ENCODE data around the gene GNG7. TPM values are rescaled to one million over a fixed set of nuclear protein-coding genes. Genes with fewer than 3 reads are reported as not detected.
"Not testable (repeated sequence)": the region's sequence is repeated elsewhere in the genome, so short reads cannot be mapped to it uniquely, and the experiment has no call there.

GNG7 gene
- total RNA-seq, 1 experiment from 2014 or later = 7.7 TPM

DNA sequence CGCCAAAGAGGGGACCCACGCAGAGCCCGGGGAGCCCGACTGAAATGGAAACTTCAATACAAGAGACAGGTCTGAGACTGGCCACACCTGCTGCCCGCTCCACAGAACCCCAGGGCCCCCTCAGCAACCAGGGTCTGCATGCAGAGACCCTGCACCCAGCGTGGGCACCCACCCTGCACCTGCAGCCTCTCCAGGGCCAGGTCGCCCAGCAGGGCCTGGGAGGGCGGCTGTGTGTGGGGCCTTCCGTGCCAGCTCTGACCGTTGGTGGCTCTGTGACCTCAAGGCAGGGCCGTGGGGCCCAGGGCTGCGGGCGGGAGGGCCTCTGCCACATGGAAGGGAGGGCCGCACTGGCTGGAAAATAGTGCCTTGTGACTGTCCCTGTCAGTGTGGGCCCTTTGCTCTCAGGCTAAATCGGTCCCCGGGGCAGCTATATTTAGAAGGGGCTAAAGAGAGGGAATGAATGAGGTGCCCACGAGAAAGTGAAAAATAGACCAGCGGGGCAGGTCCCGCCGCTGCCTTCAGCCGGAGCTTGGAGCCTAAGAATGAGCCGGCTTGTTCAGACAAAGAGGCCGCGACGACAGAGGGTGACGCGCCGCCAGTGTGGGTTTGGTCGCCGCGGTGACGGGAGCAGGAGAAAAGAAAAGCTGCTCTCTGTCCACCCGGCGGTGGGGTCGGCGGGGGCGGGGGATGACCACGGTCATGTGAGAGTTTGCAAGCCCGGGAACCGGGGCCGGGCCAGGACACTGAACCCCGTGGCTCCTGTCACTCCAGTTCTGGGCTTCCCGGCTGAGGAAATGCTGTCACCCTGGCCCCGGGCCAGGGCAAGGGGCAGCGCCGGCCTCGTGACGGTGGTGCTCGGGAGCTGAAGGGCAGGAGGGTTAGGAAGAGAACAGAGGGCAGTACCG is 156.1 kb downstream of the GNG7 start:
- Histone ChIP-seq H3K27ac (ENCODE audit: insufficient read length, low read depth, low read length) (no peak overlapping the region), H2BK12ac (ENCODE audit: insufficient read length, low read depth, low read length) (peak overlapping the region; percentile 69), H3K56ac (ENCODE audit: insufficient read length, low read depth, low read length) (no peak overlapping the region), H4K5ac (ENCODE audit: insufficient read length, low read depth, low read length) (no peak overlapping the region), H3K4me1 (ENCODE audit: insufficient read depth, low read length) (0 out of 2 replicates have a peak, but pooled peaks cover 4% of the 10 kb centered on the region), H2BK20ac (ENCODE audit: low read depth, low read length, poor library complexity, severe bottlenecking) (peak overlapping the region; percentile 98), H2AFZ (ENCODE audit: low read length) (no peak overlapping the region), H3K9ac (ENCODE audit: extremely low read depth, insufficient read length, low read length) (no peak overlapping the region), H3K79me2 (ENCODE audit: insufficient read depth, low read length) (no peaks in the 10 kb centered on the region), H3K14ac (ENCODE audit: insufficient read depth, low read length) (peak overlapping the region; percentile 84; the same call in 1 of the 2 replicates), H3K9me3 (ENCODE audit: control insufficient read depth, low read depth, low read length) (no peaks in the 10 kb centered on the region), H2BK15ac (ENCODE audit: low read depth, low read length) (peak overlapping the region; percentile 87; the same call in 1 of the 2 replicates), H3K23me2 (ENCODE audit: insufficient read length, low read depth, low read length, poor library complexity, severe bottlenecking) (no peaks in the 10 kb centered on the region), H3K27me3 (ENCODE audit: insufficient read depth, low read length) (no peaks in the 10 kb centered on the region), H2BK120ac (ENCODE audit: low read depth, low read length, poor library complexity, severe bottlenecking) (no peak overlapping the region), H4K8ac (replicated peaks; ENCODE audit: insufficient read length, low read depth, low read length) (no peak overlapping the region), H3K18ac (ENCODE audit: insufficient read length, low read depth, low read length) (peak overlapping the region; percentile 82), H4K20me1 (ENCODE audit: control insufficient read depth, insufficient read depth, insufficient read length) (no peaks in the 10 kb centered on the region), H3T11ph (ENCODE audit: low read length) (no peak overlapping the region), H3K79me1 (ENCODE audit: insufficient read depth, low read depth, low read length, poor library complexity, severe bottlenecking) (no peaks in the 10 kb centered on the region), H3K4me2 (ENCODE audit: insufficient read depth, insufficient read length, low read length) (no peak overlapping the region), H2AK5ac (ENCODE audit: insufficient read length, low read length) (no peak overlapping the region), H3K23ac (ENCODE audit: insufficient read length, low read depth, low read length) (no peak overlapping the region), H4K91ac (ENCODE audit: insufficient read length, low read depth, low read length) (peak overlapping the region; percentile 85), H3K4ac (ENCODE audit: low read depth, low read length) (peak overlapping the region; percentile 78), H2BK5ac (ENCODE audit: insufficient read length, low read length) (no peak overlapping the region)
- peak; percentile 78 for DNase-seq
- Mint-ChIP-seq H3K4me1 (peaks cover 22 to 39% of the 10 kb centered on the region in 2 experiments), H3K9me3 (peaks cover 3% of the 10 kb centered on the region in 2 experiments; a peak in 3 of 5 replicates), H3K27me3 (ENCODE audit: low read depth) (peaks cover 5% of the 10 kb centered on the region; the same call in 1 of the 2 replicates), H3K36me3 (ENCODE audit: insufficient read depth in 1 of 3, low read depth in 3 of 3) (peaks cover 0 to 4% (median 0%) of the 10 kb centered on the region in 3 experiments; a peak in 2 of 7 replicates), H3K27ac (peak overlapping the region in 1 of 3 experiments; percentile 79; a peak in 1 of 7 replicates), H3K4me3 (no peak overlapping the region)
- TF ChIP-seq, protein P1, sequence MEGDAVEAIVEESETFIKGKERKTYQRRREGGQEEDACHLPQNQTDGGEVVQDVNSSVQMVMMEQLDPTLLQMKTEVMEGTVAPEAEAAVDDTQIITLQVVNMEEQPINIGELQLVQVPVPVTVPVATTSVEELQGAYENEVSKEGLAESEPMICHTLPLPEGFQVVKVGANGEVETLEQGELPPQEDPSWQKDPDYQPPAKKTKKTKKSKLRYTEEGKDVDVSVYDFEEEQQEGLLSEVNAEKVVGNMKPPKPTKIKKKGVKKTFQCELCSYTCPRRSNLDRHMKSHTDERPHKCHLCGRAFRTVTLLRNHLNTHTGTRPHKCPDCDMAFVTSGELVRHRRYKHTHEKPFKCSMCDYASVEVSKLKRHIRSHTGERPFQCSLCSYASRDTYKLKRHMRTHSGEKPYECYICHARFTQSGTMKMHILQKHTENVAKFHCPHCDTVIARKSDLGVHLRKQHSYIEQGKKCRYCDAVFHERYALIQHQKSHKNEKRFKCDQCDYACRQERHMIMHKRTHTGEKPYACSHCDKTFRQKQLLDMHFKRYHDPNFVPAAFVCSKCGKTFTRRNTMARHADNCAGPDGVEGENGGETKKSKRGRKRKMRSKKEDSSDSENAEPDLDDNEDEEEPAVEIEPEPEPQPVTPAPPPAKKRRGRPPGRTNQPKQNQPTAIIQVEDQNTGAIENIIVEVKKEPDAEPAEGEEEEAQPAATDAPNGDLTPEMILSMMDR (conservative IDR thresholded peaks at IDR 0.05) = no peak
- WGBS (ENCODE audit: extremely low coverage, insufficient read length, low lambda C conversion rate) = no CpG with 5 or more reads among the region's 50 CpGs

DNA sequence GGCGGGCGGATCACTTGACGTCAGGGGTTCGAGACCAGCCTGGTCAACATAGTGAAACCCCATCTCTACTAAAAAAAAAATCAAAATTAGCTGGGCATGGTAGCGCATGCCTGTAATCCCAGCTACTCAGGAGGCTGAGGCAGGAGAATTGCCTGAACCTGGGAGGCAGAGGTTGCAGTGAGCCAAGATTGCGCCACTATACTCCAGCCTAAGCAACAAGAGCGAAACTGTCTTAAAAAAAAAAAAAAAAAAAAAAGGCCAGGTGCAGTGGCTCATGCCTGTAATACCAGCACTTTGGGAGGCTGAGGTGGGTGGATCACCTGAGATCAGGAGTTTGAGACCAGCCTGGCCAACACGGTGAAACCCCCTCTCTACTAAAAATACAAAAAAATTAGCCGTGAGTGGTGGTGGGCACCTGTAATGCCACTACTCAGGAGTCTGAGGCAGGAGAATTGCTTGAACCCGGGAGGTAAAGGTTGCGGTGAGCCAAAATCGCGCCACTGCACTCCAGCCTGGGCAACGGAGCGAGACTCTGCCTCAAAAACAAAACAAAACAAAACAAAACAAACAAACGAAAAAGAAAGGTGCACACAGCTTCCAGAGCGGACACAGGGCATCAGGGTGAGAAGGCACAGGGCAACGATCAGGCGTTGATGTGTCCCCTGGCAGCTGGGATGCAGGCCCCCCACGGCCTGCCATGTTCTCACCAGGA is 156.9 kb downstream of the GNG7 start:
- Histone ChIP-seq H3K18ac (ENCODE audit: insufficient read length, low read depth, low read length) (peak overlapping the region; percentile 82), H3K4ac (ENCODE audit: low read depth, low read length) (peak overlapping the region; percentile 78), H3K14ac (ENCODE audit: insufficient read depth, low read length) (peak overlapping the region; percentile 84; the same call in 1 of the 2 replicates), H4K91ac (ENCODE audit: insufficient read length, low read depth, low read length) (peak overlapping the region; percentile 85), H2BK20ac (ENCODE audit: low read depth, low read length, poor library complexity, severe bottlenecking) (peak overlapping the region; percentile 98)
- not testable (repeated sequence) for H4K8ac ChIP-seq (replicated peaks; ENCODE audit: insufficient read length, low read depth, low read length); H2BK12ac ChIP-seq (ENCODE audit: insufficient read length, low read depth, low read length); H3K27me3 ChIP-seq (ENCODE audit: insufficient read depth, low read length); H3K23ac ChIP-seq (ENCODE audit: insufficient read length, low read depth, low read length); H3K79me1 ChIP-seq (ENCODE audit: insufficient read depth, low read depth, low read length, poor library complexity, severe bottlenecking); H3K9me3 ChIP-seq (ENCODE audit: control insufficient read depth, low read depth, low read length); DNase-seq; H2AK5ac ChIP-seq (ENCODE audit: insufficient read length, low read length); H3K79me2 ChIP-seq (ENCODE audit: insufficient read depth, low read length); H3K27ac ChIP-seq (ENCODE audit: insufficient read length, low read depth, low read length); H4K20me1 ChIP-seq (ENCODE audit: control insufficient read depth, insufficient read depth, insufficient read length); H3K36me3 Mint-ChIP-seq (ENCODE audit: insufficient read depth in 1 of 3, low read depth in 3 of 3); H2AFZ ChIP-seq (ENCODE audit: low read length); H3K56ac ChIP-seq (ENCODE audit: insufficient read length, low read depth, low read length); H3K4me2 ChIP-seq (ENCODE audit: insufficient read depth, insufficient read length, low read length); H3K27ac Mint-ChIP-seq; H4K5ac ChIP-seq (ENCODE audit: insufficient read length, low read depth, low read length); H2BK5ac ChIP-seq (ENCODE audit: insufficient read length, low read length); H3K23me2 ChIP-seq (ENCODE audit: insufficient read length, low read depth, low read length, poor library complexity, severe bottlenecking); H3T11ph ChIP-seq (ENCODE audit: low read length); H2BK120ac ChIP-seq (ENCODE audit: low read depth, low read length, poor library complexity, severe bottlenecking); H2BK15ac ChIP-seq (ENCODE audit: low read depth, low read length); H3K27me3 Mint-ChIP-seq (ENCODE audit: low read depth); H3K4me1 ChIP-seq (ENCODE audit: insufficient read depth, low read length); H3K4me3 Mint-ChIP-seq; H3K9me3 Mint-ChIP-seq; H3K9ac ChIP-seq (ENCODE audit: extremely low read depth, insufficient read length, low read length)
- peaks cover 22 to 42% of the 10 kb centered on the region in 2 experiments for H3K4me1 Mint-ChIP-seq
- WGBS (ENCODE audit: extremely low coverage, insufficient read length, low lambda C conversion rate) = no CpG with 5 or more reads among the region's 20 CpGs
